Small intestine (tissue), 7 donors: ENCODE measurements around the gene MYLK. TPM values are rescaled to one million over a fixed set of nuclear protein-coding genes. Genes with fewer than 3 reads are reported as not detected.
A peak's percentile ranks its signal among the peaks of the same experiment; 100 is the strongest.
"Not testable (repeated sequence)": the region's sequence is repeated elsewhere in the genome, so short reads cannot be mapped to it uniquely, and the experiment has no call there.

ENCODE experiments used
- DNase-seq, 2 donors: peaks; one replicate each; pipeline versions ENCODE4 v3.0.0 to v3.0.0-alpha.2; 2013
- FAIRE-seq: peaks from 2 replicates; lab custom pipeline; 2012; peaks lifted over from hg19 to GRCh38; lab: Jason Lieb, UNC
- H3K27ac ChIP-seq, 3 donors: one replicate each; pipeline ENCODE4 v1.5.1; 2013; ENCODE audit warnings: low read length in 2 of 3, mild to moderate bottlenecking in 2 of 3, control low read depth in 1 of 3, inconsistent platforms in 1 of 3, low read depth in 1 of 3, moderate library complexity in 1 of 3
- H3K27me3 ChIP-seq, 3 donors: one replicate each; pipeline ENCODE4 v1.6.1; 2013; ENCODE audit warnings: low read length in 3 of 3, inconsistent platforms in 1 of 3; ENCODE audit not compliant: control insufficient read depth in 3 of 3, insufficient read depth in 3 of 3
- H3K36me3 ChIP-seq, 3 donors: one replicate each; pipeline ENCODE4 v1.6.1; 2013; ENCODE audit warnings: low read length in 3 of 3, inconsistent platforms in 1 of 3, low read depth in 1 of 3, mild to moderate bottlenecking in 1 of 3, moderate library complexity in 1 of 3; ENCODE audit not compliant: control insufficient read depth in 3 of 3, insufficient read depth in 2 of 3
- H3K4me1 ChIP-seq, 3 donors: one replicate each; pipeline ENCODE4 v1.6.1; 2013; ENCODE audit warnings: low read length in 2 of 3, inconsistent platforms in 1 of 3, low read depth in 1 of 3, mild to moderate bottlenecking in 1 of 3, moderate library complexity in 1 of 3; ENCODE audit not compliant: control insufficient read depth in 3 of 3, insufficient read depth in 2 of 3
- H3K4me3 ChIP-seq, 3 donors: one replicate each; pipeline ENCODE4 v1.5.1; 2013; ENCODE audit warnings: low read length in 3 of 3, control low read depth in 1 of 3, inconsistent platforms in 1 of 3, low read depth in 1 of 3, mild to moderate bottlenecking in 1 of 3, moderate library complexity in 1 of 3
- H3K9me3 ChIP-seq, 2 donors: one replicate each; pipeline ENCODE4 v1.6.1; 2013; ENCODE audit warnings: low read depth in 1 of 2, low read length in 1 of 2; ENCODE audit not compliant: control insufficient read depth in 2 of 2, insufficient read depth in 1 of 2
- WGBS, 3 donors: extraction: QIAGEN DNeasy Blood & Tissue Kit; methylation state at CpG; one replicate each; pipeline ENCODE4 v1.1.7; 2013; 5-methylcytosine and 5-hydroxymethylcytosine counted together
- polyA plus RNA-seq, 4 donors: library from polyadenylated mRNA; stranded (reverse) in 3 of 4; unstranded in 1 of 4; fragments of 200-250 nt in 3 of 4; fragments of 120-200 nt in 1 of 4; gene quantifications; one replicate each; pipeline versions ENCODE4 v1.2.1 to v1.2.3, GENCODE V29; 2013
- donor health status: healthy with polysubstance abuse.
- donor health status: control.
- donor health status: control.
- donor health status: Bipolar disorder and iron deficiency.
- donor health status: healthy.

The MYLK gene
- polyA plus RNA-seq, 4 donors = 2.2 to 51.5 (median 24.5) TPM

GRCh38 chr3:123706871-123707270 lies 177.3 kb downstream of the MYLK start:
- no peak overlapping the region for H3K4me3 ChIP-seq
- H3K9me3 ChIP-seq = no peaks in the 10 kb centered on the region
- H3K4me1 ChIP-seq = peaks cover 0 to 2% (median 0%) of the 10 kb centered on the region in 3 donors
- peaks cover 0 to 2% (median 0%) of the 10 kb centered on the region in 3 donors for H3K36me3 ChIP-seq
- WGBS, 3 donors = 81 to 92% (median 89%) methylated on average over 8 of the region's 8 CpGs
- H3K27me3 ChIP-seq = no peaks in the 10 kb centered on the region
- DNase-seq = no peak
- H3K27ac ChIP-seq = no peak overlapping the region
- FAIRE-seq = no peak

- Histone ChIP-seq H3K9me3 (no peaks in the 10 kb centered on the region), H3K27me3 (no peaks in the 10 kb centered on the region), H3K27ac (no peak overlapping the region), H3K4me3 (no peak overlapping the region), H3K4me1 (peaks cover 0 to 12% (median 0%) of the 10 kb centered on the region in 3 donors), H3K36me3 (peaks cover 0 to 2% (median 0%) of the 10 kb centered on the region in 3 donors)
- no peak for DNase-seq
- WGBS, 3 donors = 60 to 63% (median 62%) methylated on average over 12 of the region's 12 CpGs
- no peak for FAIRE-seq
These were observed 178.4 kb downstream of the MYLK start for GRCh38 chr3:123705488-123706285.

GRCh38 chr3:123703663-123704062 lies 180.5 kb downstream of the MYLK start:
- DNase-seq, FAIRE-seq, H3K9me3 ChIP-seq, H3K4me3 ChIP-seq, H3K27ac ChIP-seq, H3K27me3 ChIP-seq, H3K36me3 ChIP-seq: not testable (repeated sequence)
- WGBS, 3 donors = 86 to 93% (median 93%) methylated on average over 3 of the region's 3 CpGs
- H3K4me1 ChIP-seq = peaks cover 0 to 14% (median 0%) of the 10 kb centered on the region in 3 donors

DNA sequence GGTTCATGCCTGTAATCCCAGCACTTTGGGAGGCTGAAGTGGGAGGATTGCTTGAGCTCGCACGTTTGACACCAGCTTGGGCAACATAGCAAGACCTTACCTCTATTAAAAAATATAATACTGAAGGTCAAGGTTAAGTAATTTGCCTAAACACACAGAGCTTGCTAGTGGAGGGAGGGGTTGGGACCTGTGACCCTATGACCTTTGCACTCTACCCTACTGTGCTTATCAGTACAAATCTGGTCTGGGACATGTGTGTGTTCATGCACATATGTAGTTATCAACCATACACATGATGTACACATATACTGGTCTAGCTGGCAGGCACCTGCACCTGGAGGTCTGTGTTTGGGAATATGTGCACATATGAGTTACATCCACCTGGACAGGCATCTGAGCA lies 181.4 kb downstream of the MYLK start:
- H3K4me1 ChIP-seq = peaks cover 0 to 20% (median 0%) of the 10 kb centered on the region in 3 donors
- H3K36me3 ChIP-seq = peaks cover 0 to 5% (median 0%) of the 10 kb centered on the region in 3 donors
- 51 to 71% (median 63%) methylated on average over 2 of the region's 2 CpGs for WGBS, 3 donors
- H3K4me3 ChIP-seq = no peak overlapping the region
- no peak overlapping the region for H3K27ac ChIP-seq
- no peak for DNase-seq
- no peak for FAIRE-seq
- no peaks in the 10 kb centered on the region for H3K9me3 ChIP-seq
- no peaks in the 10 kb centered on the region for H3K27me3 ChIP-seq

DNA sequence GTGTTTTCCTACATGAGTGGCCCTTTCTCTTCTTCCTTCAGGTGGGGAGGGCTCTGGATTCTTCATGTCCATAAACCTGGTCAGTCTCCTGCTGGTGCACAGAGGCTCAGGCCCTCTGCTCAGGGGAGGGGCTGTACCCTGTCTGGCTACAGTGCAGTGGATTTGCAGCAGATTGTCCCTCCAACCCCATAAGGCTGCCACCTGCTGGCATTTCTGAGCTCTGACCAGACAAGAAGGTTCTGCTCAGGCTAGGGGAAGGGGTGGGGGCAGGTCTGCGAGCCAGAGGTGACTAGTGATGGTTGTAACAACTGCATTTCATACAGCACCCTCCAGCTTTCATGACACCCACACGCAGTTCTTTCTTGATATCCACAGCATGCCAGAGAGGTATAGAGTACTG lies 182.1 kb downstream of the MYLK start:
- H3K4me1 ChIP-seq = peaks cover 0 to 27% (median 0%) of the 10 kb centered on the region in 3 donors
- not testable (repeated sequence) for H3K36me3 ChIP-seq, H3K9me3 ChIP-seq, FAIRE-seq, H3K27me3 ChIP-seq, H3K4me3 ChIP-seq
- DNase-seq = peak; percentile 46 to 71
- H3K27ac ChIP-seq = peak overlapping the region in 1 of 3 donors; percentile 71
- 13 to 25% (median 13%) methylated on average over 2 of the region's 2 CpGs for WGBS, 3 donors

GRCh38 chr3:123700791-123701722 lies 183.1 kb downstream of the MYLK start:
- Histone ChIP-seq H3K4me1 (peaks cover 0 to 35% (median 0%) of the 10 kb centered on the region in 3 donors), H3K36me3 (peaks cover 0 to 5% (median 0%) of the 10 kb centered on the region in 3 donors), H3K27ac (peak overlapping the region in 2 of 3 donors; percentile 71 to 80), H3K9me3 (no peaks in the 10 kb centered on the region), H3K27me3 (no peaks in the 10 kb centered on the region), H3K4me3 (peak overlapping the region in 2 of 3 donors; percentile 22 to 51)
- DNase-seq (peak in 1 of 2 donors; percentile 54), FAIRE-seq (no peak)
- WGBS, 3 donors = 46 to 56% (median 54%) methylated on average over 22 to 23 of the region's 23 CpGs

- H3K4me3 ChIP-seq = peak overlapping the region in 2 of 3 donors; percentile 17 to 51
- DNase-seq = no peak
- H3K27me3 ChIP-seq = no peaks in the 10 kb centered on the region
- H3K9me3 ChIP-seq = no peaks in the 10 kb centered on the region
- H3K36me3 ChIP-seq = peaks cover 0 to 10% (median 0%) of the 10 kb centered on the region in 3 donors
- WGBS, 3 donors = 54 to 64% (median 63%) methylated on average over 5 of the region's 5 CpGs
- FAIRE-seq = no peak
- H3K27ac ChIP-seq = peak overlapping the region in 2 of 3 donors; percentile 57 to 80
- peaks cover 0 to 55% (median 0%) of the 10 kb centered on the region in 3 donors for H3K4me1 ChIP-seq
These were observed 185.3 kb downstream of the MYLK start for GRCh38 chr3:123698813-123699212.

GRCh38 chr3:123696808-123697207 lies 187.3 kb downstream of the MYLK start:
- Histone ChIP-seq H3K9me3 (no peaks in the 10 kb centered on the region), H3K36me3 (peaks cover 0 to 23% (median 0%) of the 10 kb centered on the region in 3 donors), H3K27me3 (no peaks in the 10 kb centered on the region), H3K4me1 (peaks cover 0 to 57% (median 0%) of the 10 kb centered on the region in 3 donors), H3K27ac (peak overlapping the region in 2 of 3 donors; percentile 31 to 55), H3K4me3 (peak overlapping the region in 1 of 3 donors; percentile 2)
- 13 to 40% (median 33%) methylated on average over 6 of the region's 6 CpGs for WGBS, 3 donors
- FAIRE-seq (no peak), DNase-seq (peak in 1 of 2 donors; percentile 76)
